Activated CD4-positive, alpha-beta T cell treated with anti-CD3 and anti-CD28 coated beads, Interleukin-2, amount 10 ng/mL, durations not matched to agents 24 days and 14 days (primary cell): Measurements from ENCODE around the gene CFAP221. TPM values are rescaled to one million over a fixed set of nuclear protein-coding genes. Genes with fewer than 3 reads are reported as not detected.

ENCODE experiments used
- DNase-seq: peaks from one replicate; pipeline ENCODE4 v3.0.0; 2022
- H3K27ac Mint-ChIP-seq: one replicate; pipeline ENCODE4 v1.8.0; 2022; ENCODE audit warnings: mild to moderate bottlenecking, mixed read lengths
- H3K27me3 Mint-ChIP-seq: one replicate; pipeline ENCODE4 v1.8.0; 2022; ENCODE audit warnings: mixed read lengths
- H3K36me3 Mint-ChIP-seq: one replicate; pipeline ENCODE4 v1.8.0; 2022; ENCODE audit warnings: low read depth, mild to moderate bottlenecking, mixed read lengths
- H3K4me1 Mint-ChIP-seq: one replicate; pipeline ENCODE4 v1.8.0; 2021; ENCODE audit warnings: mixed read lengths
- H3K4me3 Mint-ChIP-seq: one replicate; pipeline ENCODE4 v1.8.0; 2022; ENCODE audit warnings: mild to moderate bottlenecking, moderate library complexity, mixed read lengths
- H3K9me3 Mint-ChIP-seq: one replicate; pipeline ENCODE4 v1.8.0; 2021; ENCODE audit warnings: mixed read lengths
- intact Hi-C: fragments of 100-400 bp; cut with micrococcal nuclease; formaldehyde crosslinking; loops from one replicate; pipeline ENCODE4 v1.15.1; 2023
- total RNA-seq: library from RNA; stranded (reverse); gene quantifications from 2 replicates; pipeline ENCODE4 v1.2.3, GENCODE V29; 2022

Gene CFAP221
- total RNA-seq, 1 donor from 2014 or later, result not detected

DNA sequence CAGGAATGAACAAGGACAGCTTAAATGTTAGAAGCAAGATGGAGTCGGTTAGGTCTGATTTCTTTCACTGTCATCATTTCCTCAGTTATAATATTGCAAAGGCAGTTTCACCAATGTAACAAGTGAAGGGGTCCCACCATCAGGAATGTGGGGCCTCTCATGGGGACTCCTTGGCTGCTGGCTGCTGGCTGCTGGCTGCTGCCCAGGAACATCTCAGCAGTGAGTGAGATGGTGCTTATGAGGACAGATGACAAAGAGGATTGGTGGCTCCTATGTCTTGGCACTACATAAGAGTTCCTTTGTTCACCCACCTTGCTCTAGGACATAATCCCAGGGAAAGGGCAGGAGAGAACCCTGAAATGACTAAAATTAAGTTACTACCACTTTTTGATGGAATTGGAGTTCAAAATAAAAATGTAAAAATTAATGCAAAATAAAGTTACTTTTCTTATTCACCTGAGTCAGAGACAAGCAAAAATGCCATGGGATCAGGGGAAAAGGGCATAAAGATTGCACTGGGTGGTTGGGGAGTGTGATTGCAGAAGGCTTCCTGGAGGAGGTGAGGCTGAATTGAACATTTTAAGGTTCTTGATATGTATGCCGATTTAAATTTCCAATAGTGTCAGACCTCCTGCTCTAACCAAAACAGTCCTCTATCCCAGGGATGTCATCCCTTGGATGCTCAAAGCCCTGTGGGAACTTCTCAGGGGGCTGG is 158.1 kb downstream of the CFAP221 start:
- no peak for DNase-seq
- Mint-ChIP-seq H3K27me3 (no peaks in the 10 kb centered on the region), H3K9me3 (peaks cover 5% of the 10 kb centered on the region), H3K27ac (no peak overlapping the region), H3K4me3 (no peak overlapping the region), H3K36me3 (peaks cover 2% of the 10 kb centered on the region), H3K4me1 (peaks cover 14% of the 10 kb centered on the region)
- intact Hi-C loops, result loop anchor here (1.0 to 5.0 kb wide), 3 partner anchors 56 to 310 kb away; partner anchors contain the start of genes EPB41L5 and PTPN4

- peaks cover 5% of the 10 kb centered on the region for H3K9me3 Mint-ChIP-seq
- H3K27me3 Mint-ChIP-seq, result no peaks in the 10 kb centered on the region
- H3K36me3 Mint-ChIP-seq, result peaks cover 2% of the 10 kb centered on the region
- H3K4me3 Mint-ChIP-seq, result no peak overlapping the region
- peaks cover 10% of the 10 kb centered on the region for H3K4me1 Mint-ChIP-seq
- H3K27ac Mint-ChIP-seq, result no peak overlapping the region
- DNase-seq, result peak; percentile 91
- intact Hi-C loops, result loop anchor here (1.0 to 5.0 kb wide), 4 partner anchors 56 to 472 kb away; partner anchors contain the start of genes EPB41L5 and PTPN4
Observed at GRCh38 chr2:119702918-119703401, 158.7 kb downstream of the CFAP221 start.

DNA sequence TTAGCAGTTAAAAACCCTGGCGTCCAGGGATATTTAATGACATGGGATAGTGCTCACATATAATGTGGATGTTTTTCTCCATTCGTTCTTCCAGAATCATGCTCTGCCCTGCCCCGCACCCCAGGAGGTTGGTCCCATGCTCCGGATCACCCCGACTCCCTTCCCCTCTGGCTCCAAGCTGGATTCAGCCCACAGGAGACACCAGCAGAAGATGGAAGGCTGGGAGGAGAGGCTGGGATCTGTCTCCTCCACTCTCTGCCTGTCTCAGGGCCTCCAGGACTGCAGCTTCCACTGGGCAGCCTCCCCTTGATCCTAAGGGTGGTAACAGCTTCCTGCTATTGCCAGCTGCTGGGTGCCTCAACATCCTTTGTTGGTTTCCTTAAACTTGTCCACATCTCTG is 159.3 kb downstream of the CFAP221 start:
- DNase-seq, result no peak
- intact Hi-C loops, result loop anchor here (1.0 to 5.0 kb wide), 3 partner anchors 55 to 472 kb away; partner anchors contain the start of genes EPB41L5 and PTPN4
- Mint-ChIP-seq H3K36me3 (peaks cover 2% of the 10 kb centered on the region), H3K4me1 (peaks cover 7% of the 10 kb centered on the region), H3K4me3 (no peak overlapping the region), H3K27me3 (no peaks in the 10 kb centered on the region), H3K27ac (no peak overlapping the region), H3K9me3 (peaks cover 5% of the 10 kb centered on the region)

- intact Hi-C loops, result loop anchor here (5.0 kb wide), 1 partner anchor 308 kb away; the partner anchor contains the start of gene EPB41L5
- no peak for DNase-seq
- H3K4me3 Mint-ChIP-seq, result no peak overlapping the region
Observed at GRCh38 chr2:119704670-119705120, 160.4 kb downstream of the CFAP221 start.

DNA sequence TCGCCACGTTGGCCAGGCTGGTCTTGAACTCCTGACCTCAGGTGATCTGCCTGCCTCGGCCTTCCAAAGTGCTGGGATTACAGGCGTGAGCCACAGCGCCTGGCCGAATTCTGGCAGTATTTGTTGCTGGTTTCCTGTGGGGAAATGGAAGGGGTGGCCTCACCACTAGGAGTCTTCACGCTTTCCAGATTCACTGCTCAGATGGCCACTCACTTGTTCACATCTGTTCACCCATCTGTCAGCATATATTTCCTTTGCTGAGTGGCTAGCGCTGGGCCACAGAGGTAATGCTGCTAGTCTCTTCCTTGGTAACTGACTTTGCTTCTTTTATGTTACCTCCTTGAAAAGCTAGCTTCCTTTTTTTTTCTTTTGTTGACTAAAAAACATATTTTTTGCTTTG is 162.0 kb downstream of the CFAP221 start:
- Mint-ChIP-seq H3K27ac (no peak overlapping the region), H3K9me3 (peaks cover 5% of the 10 kb centered on the region), H3K4me3 (no peak overlapping the region), H3K36me3 (peaks cover 2% of the 10 kb centered on the region), H3K4me1 (peaks cover 7% of the 10 kb centered on the region), H3K27me3 (no peaks in the 10 kb centered on the region)
- intact Hi-C loops, result no loop called here
- no peak for DNase-seq

More at GRCh38 chr2:119704670-119705120, 160.4 kb downstream of the CFAP221 start:
- Mint-ChIP-seq H3K4me1 (peaks cover 7% of the 10 kb centered on the region), H3K9me3 (peaks cover 5% of the 10 kb centered on the region), H3K27me3 (no peaks in the 10 kb centered on the region), H3K27ac (no peak overlapping the region), H3K36me3 (peaks cover 2% of the 10 kb centered on the region)

Other genes starting within 250 kb of the CFAP221 start
- gene C2orf76, start 177.6 kb upstream of the CFAP221 start, total RNA-seq, result 10.2 and 11.5 TPM in 2 replicates
- gene DBI, start 177.5 kb upstream of the CFAP221 start, total RNA-seq, result 139 and 145 TPM in 2 replicates
- not detected in 2 replicates for gene TMEM37, start 112.6 kb upstream of the CFAP221 start, total RNA-seq
- gene SCTR, start 20.0 kb upstream of the CFAP221 start, total RNA-seq, result not detected in 2 replicates
- gene TMEM177, start 134.8 kb downstream of the CFAP221 start, total RNA-seq, result 19.0 and 20.6 TPM in 2 replicates
- 21.9 and 22.0 TPM in 2 replicates for gene PTPN4, start 215.5 kb downstream of the CFAP221 start, total RNA-seq